ENCODE results near the gene LHFPL2. TPM values are rescaled to one million over a fixed set of nuclear protein-coding genes. Genes with fewer than 3 reads are reported as not detected.

LHFPL2 gene
- total and polyA plus RNA-seq, 2 donors from 2014 or later = 1.8 to 12.6 TPM

GRCh38 chr5:78500871-78501270 is 147.7 kb downstream of the LHFPL2 start:
- TF ChIP-seq CTCF (IDR thresholded peaks at IDR 0.05; ENCODE audit: borderline replicate concordance, extremely low read depth, insufficient read depth) = no peak
- Histone ChIP-seq H3K9ac (ENCODE audit: low read length in 3 of 3) (no peak overlapping the region), H3K9me3 (ENCODE audit: control insufficient read depth in 2 of 3, insufficient read depth in 1 of 3, low read length in 3 of 3) (no peaks in the 10 kb centered on the region), H3K4me1 (ENCODE audit: control insufficient read depth in 2 of 3, insufficient read depth in 2 of 3, low read depth in 1 of 3, low read length in 3 of 3) (peaks cover 4 to 12% (median 11%) of the 10 kb centered on the region in 3 donors), H3K27ac (ENCODE audit: low read depth in 2 of 2, low read length in 2 of 2) (no peak overlapping the region), H3K4me3 (ENCODE audit: low read length in 3 of 3) (no peak overlapping the region), H3K36me3 (ENCODE audit: control insufficient read depth in 2 of 3, insufficient read depth in 3 of 3, low read length in 3 of 3) (no peaks in the 10 kb centered on the region), H3K27me3 (ENCODE audit: control insufficient read depth, insufficient read depth, low read length) (no peaks in the 10 kb centered on the region)
- intact Hi-C loops (cut with DNase I) = no loop called here
- no peak for DNase-seq
- no peak for FAIRE-seq

- no peak for FAIRE-seq
- H3K9ac ChIP-seq (ENCODE audit: low read length in 3 of 3) = no peak overlapping the region
- H3K27ac ChIP-seq (ENCODE audit: low read depth in 2 of 2, low read length in 2 of 2) = no peak overlapping the region
- H3K27me3 ChIP-seq (ENCODE audit: control insufficient read depth, insufficient read depth, low read length) = no peaks in the 10 kb centered on the region
- no peak for DNase-seq
- no peak overlapping the region for H3K4me3 ChIP-seq (ENCODE audit: low read length in 3 of 3)
- peaks cover 4 to 8% (median 7%) of the 10 kb centered on the region in 3 donors for H3K4me1 ChIP-seq (ENCODE audit: control insufficient read depth in 2 of 3, insufficient read depth in 2 of 3, low read depth in 1 of 3, low read length in 3 of 3)
- intact Hi-C loops (cut with DNase I) = no loop called here
- TF ChIP-seq CTCF (IDR thresholded peaks at IDR 0.05; ENCODE audit: borderline replicate concordance, extremely low read depth, insufficient read depth) = no peak
- no peaks in the 10 kb centered on the region for H3K36me3 ChIP-seq (ENCODE audit: control insufficient read depth in 2 of 3, insufficient read depth in 3 of 3, low read length in 3 of 3)
- no peaks in the 10 kb centered on the region for H3K9me3 ChIP-seq (ENCODE audit: control insufficient read depth in 2 of 3, insufficient read depth in 1 of 3, low read length in 3 of 3)
These were observed 148.5 kb downstream of the LHFPL2 start for GRCh38 chr5:78500028-78500427.

GRCh38 chr5:78499485-78499884 is 149.1 kb downstream of the LHFPL2 start:
- H3K9me3 ChIP-seq (ENCODE audit: control insufficient read depth in 2 of 3, insufficient read depth in 1 of 3, low read length in 3 of 3) = no peaks in the 10 kb centered on the region
- no peak for FAIRE-seq
- no peak for DNase-seq
- no peaks in the 10 kb centered on the region for H3K27me3 ChIP-seq (ENCODE audit: control insufficient read depth, insufficient read depth, low read length)
- H3K36me3 ChIP-seq (ENCODE audit: control insufficient read depth in 2 of 3, insufficient read depth in 3 of 3, low read length in 3 of 3) = no peaks in the 10 kb centered on the region
- no peak overlapping the region for H3K4me3 ChIP-seq (ENCODE audit: low read length in 3 of 3)
- no peak for TF ChIP-seq CTCF (IDR thresholded peaks at IDR 0.05; ENCODE audit: borderline replicate concordance, extremely low read depth, insufficient read depth)
- no peak overlapping the region for H3K27ac ChIP-seq (ENCODE audit: low read depth in 2 of 2, low read length in 2 of 2)
- peaks cover 4 to 5% (median 4%) of the 10 kb centered on the region in 3 donors for H3K4me1 ChIP-seq (ENCODE audit: control insufficient read depth in 2 of 3, insufficient read depth in 2 of 3, low read depth in 1 of 3, low read length in 3 of 3)
- intact Hi-C loops (cut with DNase I) = no loop called here
- H3K9ac ChIP-seq (ENCODE audit: low read length in 3 of 3) = no peak overlapping the region

Measured in kidney (tissue), 14 donors.